Parathyroid adenoma (tissue), 2 donors: Measurements from ENCODE around the gene TTC23.

Experiments used
- H2AFZ ChIP-seq: fragments of 300-600 bp; sonication (generic); one replicate; pipeline ENCODE4 v1.7.0; 2017; ENCODE audit warnings: antibody characterized with exemption, mild to moderate bottlenecking
- H3K27ac ChIP-seq: fragments of 300-600 bp; sonication (generic); one replicate; pipeline ENCODE4 v1.7.0; 2017
- H3K27me3 ChIP-seq: fragments of 300-600 bp; sonication (generic); one replicate; pipeline ENCODE4 v1.7.0; 2017; ENCODE audit warnings: low read length; ENCODE audit not compliant: control insufficient read depth, insufficient read depth
- H3K36me3 ChIP-seq: fragments of 300-600 bp; sonication (generic); one replicate; pipeline ENCODE4 v1.7.0; 2017; ENCODE audit warnings: low read length; ENCODE audit not compliant: control insufficient read depth, insufficient read depth
- H3K4me1 ChIP-seq: fragments of 300-600 bp; sonication (generic); one replicate; pipeline ENCODE4 v1.7.0; 2017; ENCODE audit warnings: control low read depth
- H3K4me2 ChIP-seq: fragments of 300-600 bp; sonication (generic); one replicate; pipeline ENCODE4 v1.7.0; 2017; ENCODE audit warnings: low read length
- H3K4me3 ChIP-seq: fragments of 300-600 bp; sonication (generic); one replicate; pipeline ENCODE4 v1.7.0; 2017; ENCODE audit warnings: low read depth, low read length
- H3K79me2 ChIP-seq: fragments of 300-600 bp; sonication (generic); one replicate; pipeline ENCODE4 v1.7.0; 2017; ENCODE audit warnings: control low read depth
- H3K9ac ChIP-seq: fragments of 300-600 bp; sonication (generic); one replicate; pipeline ENCODE4 v1.7.0; 2017; ENCODE audit warnings: mild to moderate bottlenecking
- H3K9me3 ChIP-seq: fragments of 300-600 bp; sonication (generic); one replicate; pipeline ENCODE4 v1.7.0; 2017; ENCODE audit warnings: low read length; ENCODE audit not compliant: control insufficient read depth
- TF ChIP-seq, protein P1 (sequence below): fragments of 300-600 bp; sonication (generic); IDR thresholded peaks from one replicate; pipeline ENCODE4 v1.7.0; 2017; ENCODE audit warnings: antibody characterized with exemption, mild to moderate bottlenecking
- donor health status: primary hyperparathyroidism.

The TTC23 gene

GRCh38 chr15:99110581-99111320, 138.6 kb downstream of the TTC23 start:
- H3K27me3 ChIP-seq = no peaks in the 10 kb centered on the region
- no peak overlapping the region for H3K4me2 ChIP-seq
- peaks cover 9% of the 10 kb centered on the region for H3K79me2 ChIP-seq
- H3K9me3 ChIP-seq = no peaks in the 10 kb centered on the region
- no peaks in the 10 kb centered on the region for H3K36me3 ChIP-seq
- no peak overlapping the region for H3K27ac ChIP-seq
- TF ChIP-seq, protein P1, sequence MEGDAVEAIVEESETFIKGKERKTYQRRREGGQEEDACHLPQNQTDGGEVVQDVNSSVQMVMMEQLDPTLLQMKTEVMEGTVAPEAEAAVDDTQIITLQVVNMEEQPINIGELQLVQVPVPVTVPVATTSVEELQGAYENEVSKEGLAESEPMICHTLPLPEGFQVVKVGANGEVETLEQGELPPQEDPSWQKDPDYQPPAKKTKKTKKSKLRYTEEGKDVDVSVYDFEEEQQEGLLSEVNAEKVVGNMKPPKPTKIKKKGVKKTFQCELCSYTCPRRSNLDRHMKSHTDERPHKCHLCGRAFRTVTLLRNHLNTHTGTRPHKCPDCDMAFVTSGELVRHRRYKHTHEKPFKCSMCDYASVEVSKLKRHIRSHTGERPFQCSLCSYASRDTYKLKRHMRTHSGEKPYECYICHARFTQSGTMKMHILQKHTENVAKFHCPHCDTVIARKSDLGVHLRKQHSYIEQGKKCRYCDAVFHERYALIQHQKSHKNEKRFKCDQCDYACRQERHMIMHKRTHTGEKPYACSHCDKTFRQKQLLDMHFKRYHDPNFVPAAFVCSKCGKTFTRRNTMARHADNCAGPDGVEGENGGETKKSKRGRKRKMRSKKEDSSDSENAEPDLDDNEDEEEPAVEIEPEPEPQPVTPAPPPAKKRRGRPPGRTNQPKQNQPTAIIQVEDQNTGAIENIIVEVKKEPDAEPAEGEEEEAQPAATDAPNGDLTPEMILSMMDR = no peak
- H3K9ac ChIP-seq = no peak overlapping the region
- H3K4me3 ChIP-seq = no peak overlapping the region
- H2AFZ ChIP-seq = no peak overlapping the region
- H3K4me1 ChIP-seq = peaks cover 2% of the 10 kb centered on the region

DNA sequence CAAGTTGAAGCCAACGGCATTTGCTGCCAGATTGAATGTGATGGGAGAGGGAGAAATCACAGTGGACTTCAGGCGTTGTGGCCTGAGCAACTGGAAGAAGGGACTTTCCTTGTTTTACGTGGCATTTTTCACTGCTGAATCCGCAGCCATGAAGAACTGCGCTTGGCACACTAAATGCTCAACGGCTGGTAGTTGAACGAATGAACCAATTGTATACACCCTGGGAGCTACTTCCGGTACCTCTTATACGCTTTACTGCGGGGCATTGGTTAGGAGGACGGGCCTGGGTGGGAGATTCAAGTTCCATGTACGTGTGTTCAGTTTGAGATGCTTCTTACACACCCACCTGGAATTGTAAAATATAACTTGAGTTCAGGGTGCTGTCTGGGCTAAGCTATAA, 139.3 kb downstream of the TTC23 start:
- H3K9ac ChIP-seq = no peak overlapping the region
- H3K4me1 ChIP-seq = peaks cover 2% of the 10 kb centered on the region
- H3K27ac ChIP-seq = no peak overlapping the region
- no peak overlapping the region for H3K4me3 ChIP-seq
- TF ChIP-seq, protein P1 = no peak
- H3K79me2 ChIP-seq = peaks cover 9% of the 10 kb centered on the region
- no peaks in the 10 kb centered on the region for H3K27me3 ChIP-seq
- H3K36me3 ChIP-seq = no peaks in the 10 kb centered on the region
- no peak overlapping the region for H2AFZ ChIP-seq
- H3K4me2 ChIP-seq = no peak overlapping the region
- H3K9me3 ChIP-seq = no peaks in the 10 kb centered on the region

DNA sequence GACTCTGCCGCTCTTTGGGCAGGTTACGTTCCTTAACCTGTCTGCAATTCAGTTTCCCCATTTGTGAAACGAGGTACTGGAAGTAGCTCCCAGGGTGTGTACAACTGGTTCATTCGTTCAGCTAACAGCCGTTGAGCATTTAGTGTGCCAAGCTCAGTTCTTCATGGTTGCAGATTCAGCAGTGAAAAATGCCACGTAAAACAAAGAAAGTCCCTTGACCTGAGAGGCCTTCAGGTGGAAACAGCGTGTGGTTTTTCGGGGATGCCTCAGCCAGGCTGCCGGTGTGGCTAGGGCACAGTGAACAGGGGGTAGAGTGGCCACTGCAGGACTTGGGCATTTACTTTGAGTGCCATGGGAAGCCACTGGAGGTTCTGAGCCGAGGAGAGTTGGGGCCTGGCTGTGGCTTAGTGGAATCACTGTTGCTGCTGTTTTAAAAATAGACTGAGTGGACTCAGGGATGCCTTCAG, 139.8 kb downstream of the TTC23 start:
- TF ChIP-seq, protein P1 = no peak
- Histone ChIP-seq H2AFZ (no peak overlapping the region), H3K27me3 (no peaks in the 10 kb centered on the region), H3K36me3 (no peaks in the 10 kb centered on the region), H3K9me3 (no peaks in the 10 kb centered on the region), H3K4me2 (no peak overlapping the region), H3K9ac (no peak overlapping the region), H3K27ac (no peak overlapping the region), H3K79me2 (peaks cover 9% of the 10 kb centered on the region), H3K4me1 (peaks cover 2% of the 10 kb centered on the region), H3K4me3 (no peak overlapping the region)

- H3K4me1 ChIP-seq = peaks cover 2% of the 10 kb centered on the region
- TF ChIP-seq, protein P1 = no peak
- no peaks in the 10 kb centered on the region for H3K9me3 ChIP-seq
- H3K4me3 ChIP-seq = no peak overlapping the region
- H3K9ac ChIP-seq = no peak overlapping the region
- no peaks in the 10 kb centered on the region for H3K36me3 ChIP-seq
- no peak overlapping the region for H2AFZ ChIP-seq
- H3K79me2 ChIP-seq = peaks cover 9% of the 10 kb centered on the region
- no peaks in the 10 kb centered on the region for H3K27me3 ChIP-seq
- no peak overlapping the region for H3K4me2 ChIP-seq
- no peak overlapping the region for H3K27ac ChIP-seq
These were observed 140.4 kb downstream of the TTC23 start for GRCh38 chr15:99108993-99109392.
